ENCODE measurements around the gene RPE. TPM values are rescaled to one million over a fixed set of nuclear protein-coding genes. Genes with fewer than 3 reads are reported as not detected.

RPE gene
- total and polyA plus RNA-seq, 2 experiments from 2014 or later = 39.3 to 57.4 TPM

DNA sequence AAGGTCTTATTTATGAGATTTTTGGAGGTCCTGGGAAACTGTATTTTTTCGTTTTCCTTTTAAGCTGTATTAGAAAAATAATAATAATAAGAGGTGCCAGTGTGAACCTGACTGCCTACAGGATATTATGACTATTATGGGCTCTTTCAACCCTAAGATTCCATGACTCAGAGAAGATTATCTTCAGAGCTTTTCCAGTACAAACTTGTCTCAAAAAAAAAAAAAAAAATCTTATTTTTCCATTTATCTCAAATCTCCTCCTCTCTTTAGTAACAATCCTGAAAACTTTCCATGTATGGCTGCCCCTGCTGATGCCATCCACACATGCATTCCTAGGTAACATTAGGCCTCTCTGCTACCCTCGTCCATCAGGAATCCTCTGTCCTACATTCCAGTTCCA, 36.7 kb upstream of the RPE start:
- Histone ChIP-seq H3K27ac (no peak overlapping the region), H3K4me1 (ENCODE audit: low read depth) (no peaks in the 10 kb centered on the region), H3K9me3 (ENCODE audit: low read depth) (no peaks in the 10 kb centered on the region), H3K27me3 (no peaks in the 10 kb centered on the region), H3K4me3 (no peak overlapping the region), H3K36me3 (no peaks in the 10 kb centered on the region)
- TF ChIP-seq, protein P1, sequence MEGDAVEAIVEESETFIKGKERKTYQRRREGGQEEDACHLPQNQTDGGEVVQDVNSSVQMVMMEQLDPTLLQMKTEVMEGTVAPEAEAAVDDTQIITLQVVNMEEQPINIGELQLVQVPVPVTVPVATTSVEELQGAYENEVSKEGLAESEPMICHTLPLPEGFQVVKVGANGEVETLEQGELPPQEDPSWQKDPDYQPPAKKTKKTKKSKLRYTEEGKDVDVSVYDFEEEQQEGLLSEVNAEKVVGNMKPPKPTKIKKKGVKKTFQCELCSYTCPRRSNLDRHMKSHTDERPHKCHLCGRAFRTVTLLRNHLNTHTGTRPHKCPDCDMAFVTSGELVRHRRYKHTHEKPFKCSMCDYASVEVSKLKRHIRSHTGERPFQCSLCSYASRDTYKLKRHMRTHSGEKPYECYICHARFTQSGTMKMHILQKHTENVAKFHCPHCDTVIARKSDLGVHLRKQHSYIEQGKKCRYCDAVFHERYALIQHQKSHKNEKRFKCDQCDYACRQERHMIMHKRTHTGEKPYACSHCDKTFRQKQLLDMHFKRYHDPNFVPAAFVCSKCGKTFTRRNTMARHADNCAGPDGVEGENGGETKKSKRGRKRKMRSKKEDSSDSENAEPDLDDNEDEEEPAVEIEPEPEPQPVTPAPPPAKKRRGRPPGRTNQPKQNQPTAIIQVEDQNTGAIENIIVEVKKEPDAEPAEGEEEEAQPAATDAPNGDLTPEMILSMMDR (IDR thresholded peaks at IDR 0.05; ENCODE audit: low read depth, low read length) = no peak
- DNase-seq (ENCODE audit: low read depth in 1 of 2, low spot score in 1 of 2) = no peak

DNA sequence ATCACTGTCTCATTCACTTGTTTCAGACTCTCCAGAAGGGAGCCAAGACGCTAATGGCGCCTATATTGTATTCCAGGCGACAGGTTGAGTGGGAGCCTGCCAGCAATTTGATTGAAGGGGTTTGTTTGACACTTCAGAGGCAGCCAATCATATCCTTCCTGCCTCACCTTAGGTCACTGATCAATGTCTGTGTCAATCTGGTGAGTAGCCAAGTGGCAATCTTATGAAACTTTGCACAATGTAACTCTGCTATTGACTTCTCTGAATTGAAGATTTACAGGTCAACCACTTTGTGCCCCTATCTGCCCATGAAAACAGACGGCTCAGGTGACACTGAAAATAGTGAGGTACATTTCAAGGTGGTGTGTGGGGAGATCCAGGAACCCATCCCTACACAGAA, 32.7 kb upstream of the RPE start:
- TF ChIP-seq, protein P1 (IDR thresholded peaks at IDR 0.05; ENCODE audit: low read depth, low read length) = no peak
- no peaks in the 10 kb centered on the region for H3K4me1 ChIP-seq (ENCODE audit: low read depth)
- H3K27me3 ChIP-seq = no peaks in the 10 kb centered on the region
- no peak overlapping the region for H3K27ac ChIP-seq
- no peak overlapping the region for H3K4me3 ChIP-seq
- H3K36me3 ChIP-seq = no peaks in the 10 kb centered on the region
- H3K9me3 ChIP-seq (ENCODE audit: low read depth) = no peaks in the 10 kb centered on the region
- no peak for DNase-seq (ENCODE audit: low read depth in 1 of 2, low spot score in 1 of 2)

GRCh38 chr2:209970271-209970670, 32.2 kb upstream of the RPE start:
- Histone ChIP-seq H3K27ac (no peak overlapping the region), H3K9me3 (ENCODE audit: low read depth) (no peaks in the 10 kb centered on the region), H3K36me3 (no peaks in the 10 kb centered on the region), H3K27me3 (no peaks in the 10 kb centered on the region), H3K4me1 (ENCODE audit: low read depth) (no peaks in the 10 kb centered on the region), H3K4me3 (no peak overlapping the region)
- no peak for DNase-seq (ENCODE audit: low read depth in 1 of 2, low spot score in 1 of 2)
- TF ChIP-seq, protein P1 (IDR thresholded peaks at IDR 0.05; ENCODE audit: low read depth, low read length) = no peak

- H3K9me3 ChIP-seq (ENCODE audit: low read depth) = no peaks in the 10 kb centered on the region
- H3K4me3 ChIP-seq = no peak overlapping the region
- H3K4me1 ChIP-seq (ENCODE audit: low read depth) = no peaks in the 10 kb centered on the region
- no peaks in the 10 kb centered on the region for H3K27me3 ChIP-seq
- no peak overlapping the region for H3K27ac ChIP-seq
- TF ChIP-seq, protein P1 (IDR thresholded peaks at IDR 0.05; ENCODE audit: low read depth, low read length) = no peak
- H3K36me3 ChIP-seq = no peaks in the 10 kb centered on the region
- no peak for DNase-seq (ENCODE audit: low read depth in 1 of 2, low spot score in 1 of 2)
Observed at GRCh38 chr2:209970711-209971110, 31.7 kb upstream of the RPE start.

- Histone ChIP-seq H3K36me3 (no peaks in the 10 kb centered on the region), H3K4me1 (ENCODE audit: low read depth) (no peaks in the 10 kb centered on the region), H3K4me3 (no peak overlapping the region), H3K27me3 (no peaks in the 10 kb centered on the region), H3K9me3 (ENCODE audit: low read depth) (no peaks in the 10 kb centered on the region), H3K27ac (no peak overlapping the region)
- TF ChIP-seq, protein P1 (IDR thresholded peaks at IDR 0.05; ENCODE audit: low read depth, low read length) = no peak
- DNase-seq (ENCODE audit: low read depth in 1 of 2, low spot score in 1 of 2) = no peak
Observed at GRCh38 chr2:209973328-209973727, 29.1 kb upstream of the RPE start.

DNA sequence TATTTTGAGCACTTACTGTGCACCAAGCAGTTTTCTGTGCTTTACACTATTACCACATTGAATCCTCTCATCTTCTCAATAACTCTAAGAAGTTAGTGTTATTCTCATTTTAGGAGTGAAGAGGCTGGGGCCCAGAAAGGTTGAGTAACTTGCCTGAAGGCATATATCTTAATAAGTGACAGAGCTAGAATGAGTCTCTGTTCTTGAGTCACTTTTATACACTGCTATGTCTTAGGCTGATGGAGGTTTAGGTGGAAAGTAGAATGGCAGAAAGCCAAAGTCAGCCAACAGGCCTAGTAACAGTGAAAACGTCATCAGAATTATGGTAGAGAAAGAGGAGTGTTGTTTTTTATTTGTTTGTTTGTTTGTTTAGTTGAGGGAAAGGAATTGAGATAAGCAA, 27.9 kb upstream of the RPE start:
- TF ChIP-seq, protein P1 (IDR thresholded peaks at IDR 0.05; ENCODE audit: low read depth, low read length) = no peak
- no peak overlapping the region for H3K27ac ChIP-seq
- no peaks in the 10 kb centered on the region for H3K4me1 ChIP-seq (ENCODE audit: low read depth)
- H3K36me3 ChIP-seq = no peaks in the 10 kb centered on the region
- H3K4me3 ChIP-seq = no peak overlapping the region
- no peaks in the 10 kb centered on the region for H3K27me3 ChIP-seq
- DNase-seq (ENCODE audit: low read depth in 1 of 2, low spot score in 1 of 2) = no peak
- H3K9me3 ChIP-seq (ENCODE audit: low read depth) = no peaks in the 10 kb centered on the region

Data from cardiac muscle cell (in vitro differentiated cells and primary cell).